Cardiac muscle cell (in vitro differentiated cells and primary cell): ENCODE results near the gene IL1B. TPM values are rescaled to one million over a fixed set of nuclear protein-coding genes. Genes with fewer than 3 reads are reported as not detected.

Experiments
- DNase-seq, 2 donors: peaks; one replicate each; pipeline versions ENCODE4 v3.0.0 to v3.0.0-alpha.2; 2010 to 2017; ENCODE audit warnings: low read depth in 1 of 2, low spot score in 1 of 2
- H3K27ac ChIP-seq: fragments of 200-600 bp; sonication (generic); 2 replicates; pipeline ENCODE4 v1.5.1; 2016
- H3K27me3 ChIP-seq: fragments of 200-600 bp; sonication (generic); 2 replicates; pipeline ENCODE4 v1.6.0; 2016; ENCODE audit warnings: control low read depth
- H3K36me3 ChIP-seq: fragments of 200-600 bp; sonication (generic); 2 replicates; pipeline ENCODE4 v1.5.1; 2016; ENCODE audit warnings: control low read depth
- H3K4me1 ChIP-seq: fragments of 200-600 bp; sonication (generic); 2 replicates; pipeline ENCODE4 v1.8.1; 2017; ENCODE audit warnings: low read depth, mild to moderate bottlenecking, mixed run types
- H3K4me3 ChIP-seq: fragments of 200-600 bp; sonication (generic); 2 replicates; pipeline ENCODE4 v1.5.1; 2016; ENCODE audit warnings: mild to moderate bottlenecking
- H3K9me3 ChIP-seq: fragments of 200-600 bp; sonication (generic); 2 replicates; pipeline ENCODE4 v1.5.1; 2017; ENCODE audit warnings: low read depth, mild to moderate bottlenecking, control low read depth
- polyA plus RNA-seq: library from polyadenylated mRNA; unstranded; fragments of >200 nt; fragmentation: Nextera tagmentation; extraction: Ambion mirVana; gene quantifications from 2 replicates; pipeline ENCODE4 v1.2.1, GENCODE V29; 2016
- total RNA-seq: library from RNA; depleted of rRNA; stranded (reverse); fragments of >200 nt; gene quantifications from 2 replicates; pipeline ENCODE4 v1.2.3, GENCODE V29; 2016
- TF ChIP-seq, protein P1 (sequence below): IDR thresholded peaks from 2 replicates; pipeline ENCODE4 v1.5.1; 2012; ENCODE audit warnings: low read depth, mild to moderate bottlenecking, low read length

IL1B gene
- total and polyA plus RNA-seq, 2 experiments from 2014 or later: not detected

DNA sequence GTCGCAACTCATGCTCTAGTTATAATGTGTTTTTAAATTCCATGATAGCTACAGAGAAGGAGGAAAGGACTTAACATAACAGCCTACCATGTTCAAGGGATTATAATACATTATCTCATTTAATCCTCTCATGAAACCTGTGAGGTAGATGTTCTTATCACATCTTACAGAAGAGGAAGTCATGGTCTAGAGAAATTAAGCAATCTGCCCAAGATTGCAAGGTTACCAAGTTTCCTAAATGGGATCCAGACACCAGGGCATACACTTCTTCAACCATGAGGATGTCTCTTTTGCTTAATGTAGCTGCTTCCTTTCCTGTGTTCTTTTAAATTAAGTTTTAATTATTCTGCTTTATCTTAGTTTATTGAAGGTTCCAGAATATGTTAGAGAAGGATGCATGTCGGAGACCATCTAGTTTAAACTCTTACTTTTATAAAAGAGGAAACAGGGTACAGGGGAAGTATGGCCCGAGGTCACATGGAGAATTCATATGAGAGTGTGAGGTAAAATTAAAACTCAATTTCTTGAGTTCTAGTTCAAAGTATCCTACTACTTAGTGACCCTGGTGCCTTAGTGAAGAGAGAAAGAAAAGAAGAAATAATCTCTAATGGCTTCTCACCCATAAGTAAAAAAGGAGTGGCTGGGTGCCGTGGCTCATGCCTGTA, 48.7 kb downstream of the IL1B start:
- H3K36me3 ChIP-seq: no peaks in the 10 kb centered on the region
- TF ChIP-seq, protein P1, sequence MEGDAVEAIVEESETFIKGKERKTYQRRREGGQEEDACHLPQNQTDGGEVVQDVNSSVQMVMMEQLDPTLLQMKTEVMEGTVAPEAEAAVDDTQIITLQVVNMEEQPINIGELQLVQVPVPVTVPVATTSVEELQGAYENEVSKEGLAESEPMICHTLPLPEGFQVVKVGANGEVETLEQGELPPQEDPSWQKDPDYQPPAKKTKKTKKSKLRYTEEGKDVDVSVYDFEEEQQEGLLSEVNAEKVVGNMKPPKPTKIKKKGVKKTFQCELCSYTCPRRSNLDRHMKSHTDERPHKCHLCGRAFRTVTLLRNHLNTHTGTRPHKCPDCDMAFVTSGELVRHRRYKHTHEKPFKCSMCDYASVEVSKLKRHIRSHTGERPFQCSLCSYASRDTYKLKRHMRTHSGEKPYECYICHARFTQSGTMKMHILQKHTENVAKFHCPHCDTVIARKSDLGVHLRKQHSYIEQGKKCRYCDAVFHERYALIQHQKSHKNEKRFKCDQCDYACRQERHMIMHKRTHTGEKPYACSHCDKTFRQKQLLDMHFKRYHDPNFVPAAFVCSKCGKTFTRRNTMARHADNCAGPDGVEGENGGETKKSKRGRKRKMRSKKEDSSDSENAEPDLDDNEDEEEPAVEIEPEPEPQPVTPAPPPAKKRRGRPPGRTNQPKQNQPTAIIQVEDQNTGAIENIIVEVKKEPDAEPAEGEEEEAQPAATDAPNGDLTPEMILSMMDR: no peak
- H3K4me1 ChIP-seq: no peaks in the 10 kb centered on the region
- H3K27me3 ChIP-seq: no peaks in the 10 kb centered on the region
- no peak overlapping the region for H3K4me3 ChIP-seq
- DNase-seq: no peak
- H3K9me3 ChIP-seq: no peaks in the 10 kb centered on the region
- no peak overlapping the region for H3K27ac ChIP-seq

DNA sequence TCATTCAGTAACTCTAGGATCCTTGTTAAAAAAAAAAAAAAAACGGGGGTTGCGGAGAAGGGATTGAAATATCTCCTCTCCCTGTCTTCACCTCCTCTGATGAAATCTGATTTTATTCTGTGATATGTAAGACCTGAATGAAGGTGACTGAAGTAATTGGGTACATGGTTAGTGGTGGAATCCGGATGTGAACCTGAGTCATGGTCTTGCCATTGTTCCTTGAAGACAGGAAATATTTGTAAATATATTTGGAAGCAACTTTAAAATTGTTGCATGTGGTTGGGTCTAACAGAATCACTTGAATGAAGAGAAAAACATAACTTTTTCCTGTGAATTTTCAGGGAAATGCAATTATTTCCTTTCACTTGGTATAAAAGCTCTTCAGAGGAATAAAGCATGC, 49.3 kb downstream of the IL1B start:
- Histone ChIP-seq H3K9me3 (no peaks in the 10 kb centered on the region), H3K4me3 (no peak overlapping the region), H3K4me1 (no peaks in the 10 kb centered on the region), H3K36me3 (no peaks in the 10 kb centered on the region), H3K27ac (no peak overlapping the region), H3K27me3 (no peaks in the 10 kb centered on the region)
- TF ChIP-seq, protein P1: no peak
- DNase-seq: peak in 1 of 2 donors; percentile 32

DNA sequence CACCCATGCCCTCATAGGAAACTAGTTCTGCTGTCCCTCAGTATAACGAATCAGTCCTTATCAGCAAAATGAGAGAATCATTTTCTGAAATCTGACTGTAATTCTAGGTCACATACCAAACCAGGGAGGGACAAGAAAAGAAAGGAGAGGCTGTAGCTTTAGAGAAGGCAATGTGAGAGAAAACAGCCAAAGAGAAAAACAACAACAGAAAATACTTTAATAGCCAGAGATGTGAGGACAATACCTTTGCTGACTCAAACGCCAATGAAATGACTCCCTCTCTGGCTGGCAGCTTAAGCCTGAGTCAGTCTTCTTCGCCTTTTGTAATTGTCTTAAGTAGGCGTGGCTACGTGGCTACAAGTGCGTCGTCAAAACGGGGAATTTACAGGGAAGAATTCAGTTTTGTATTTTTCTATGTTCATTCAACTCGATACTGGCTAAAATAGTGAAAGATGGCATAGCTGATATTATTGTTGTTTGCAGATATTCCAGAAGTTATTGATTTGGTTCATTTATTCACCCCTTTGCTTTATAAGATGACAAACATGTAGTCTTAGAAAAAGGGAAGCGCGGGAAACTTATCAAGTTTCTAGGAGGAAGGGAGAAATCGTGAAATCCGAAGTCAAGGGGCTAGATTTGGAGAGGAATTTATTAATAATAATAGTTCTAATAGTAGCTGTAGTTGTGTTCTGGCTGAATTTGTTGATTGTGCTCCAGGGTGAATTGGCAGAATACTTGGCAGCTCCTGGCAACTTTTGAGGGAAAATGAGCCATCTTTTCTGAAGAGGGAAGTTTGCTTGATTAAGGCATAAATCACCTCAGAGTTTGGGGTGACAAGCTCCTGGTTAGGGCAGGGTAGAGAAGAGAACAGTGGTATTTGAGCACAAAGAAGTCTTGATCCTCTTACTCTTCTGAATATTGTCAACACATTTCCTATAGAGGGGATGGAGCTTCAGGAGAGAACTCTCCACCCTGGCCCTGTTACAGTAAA, 52.1 kb downstream of the IL1B start, which contains the start of gene IL1A:
TSS of gene IL1A (minus strand) at position 295 of the 991 bp plus-strand sequence. CDS start 723 bp downstream, outside the sequence.
- Histone ChIP-seq H3K27me3 (no peaks in the 10 kb centered on the region), H3K4me1 (no peaks in the 10 kb centered on the region), H3K9me3 (no peaks in the 10 kb centered on the region), H3K4me3 (no peak within 1 kb of the TSS), H3K27ac (no peak within 1 kb of the TSS), H3K36me3 (no peaks in the 10 kb centered on the region)
- TF ChIP-seq, protein P1: no peak
- DNase-seq: peak in 1 of 2 donors; percentile 71

DNA sequence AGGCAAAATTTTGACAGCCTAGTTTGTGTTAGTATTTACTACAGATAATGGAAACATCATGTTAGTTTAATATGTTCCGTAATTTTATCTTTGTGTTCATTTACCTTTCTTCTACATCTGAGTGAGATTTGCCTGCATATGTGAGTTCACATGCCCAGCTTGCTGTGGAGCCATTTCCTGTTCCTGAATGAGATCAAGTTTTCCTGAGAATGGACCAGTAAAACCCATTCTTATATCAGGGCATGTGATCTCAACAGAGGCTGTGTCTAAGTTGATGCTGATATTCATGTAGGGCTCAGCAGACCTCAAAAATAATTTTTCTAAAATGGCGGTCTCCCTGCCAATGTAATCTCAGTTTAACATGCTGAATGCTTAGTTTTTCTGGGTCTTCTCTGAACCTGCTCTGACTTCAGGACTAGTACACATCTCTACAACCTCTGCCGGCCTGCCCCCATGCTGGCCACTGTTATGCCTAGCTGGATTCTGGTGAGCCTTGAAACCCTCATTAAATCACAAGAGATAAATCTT, 53.3 kb downstream of the IL1B start:
- no peak for DNase-seq
- TF ChIP-seq, protein P1: no peak
- Histone ChIP-seq H3K27ac (no peak overlapping the region), H3K4me3 (no peak overlapping the region), H3K4me1 (no peaks in the 10 kb centered on the region), H3K36me3 (no peaks in the 10 kb centered on the region), H3K9me3 (no peaks in the 10 kb centered on the region), H3K27me3 (no peaks in the 10 kb centered on the region)

DNA sequence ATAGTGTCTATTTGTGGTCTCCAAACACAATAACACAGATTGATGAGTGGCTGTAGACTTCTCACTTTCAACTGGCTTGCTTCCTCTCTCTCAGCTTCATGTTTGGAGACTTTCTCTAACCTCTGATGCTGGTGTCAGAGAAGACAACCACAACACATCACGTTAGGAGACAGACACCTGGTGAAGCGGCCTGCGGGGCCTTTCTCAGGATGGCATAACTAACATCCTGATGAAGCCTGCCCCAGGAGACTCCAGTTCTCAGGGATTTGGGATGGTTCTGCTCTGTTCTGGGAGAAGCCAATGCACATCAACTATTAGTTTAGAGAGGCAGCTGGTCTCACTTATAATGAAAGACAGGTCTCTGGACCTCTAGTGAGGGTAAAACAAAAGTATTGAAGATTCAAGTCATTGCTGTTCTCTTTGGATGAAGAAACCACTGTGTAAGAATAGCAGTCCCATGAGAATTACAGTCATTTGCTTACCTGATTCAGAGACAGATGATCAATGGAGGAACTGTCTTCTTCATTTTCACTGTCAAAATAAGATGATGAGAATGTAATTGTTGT, 54.3 kb downstream of the IL1B start:
- no peak overlapping the region for H3K27ac ChIP-seq
- H3K36me3 ChIP-seq: no peaks in the 10 kb centered on the region
- no peak for DNase-seq
- no peaks in the 10 kb centered on the region for H3K27me3 ChIP-seq
- no peak overlapping the region for H3K4me3 ChIP-seq
- TF ChIP-seq, protein P1: no peak
- no peaks in the 10 kb centered on the region for H3K4me1 ChIP-seq
- no peaks in the 10 kb centered on the region for H3K9me3 ChIP-seq
